K562 (cell line): Measurements from ENCODE around the gene GPR42. TPM values are rescaled to one million over a fixed set of nuclear protein-coding genes. Genes with fewer than 3 reads are reported as not detected.

Source experiments
- ATAC-seq: fragments of 200-7000 bp; cut with Tn5 transposase; 3 replicates; pipeline ENCODE4 v1.9.1; 2020; ENCODE audit warnings: moderate library complexity
- BruUV-seq: library from RNA; stranded (reverse); fragments of 400-500 nt; replicated peaks from 2 replicates; lab custom pipeline; 2021; lab: Mats Ljungman, UMichigan
- CTCF ChIA-PET: fragments of 300-600 bp; formaldehyde crosslinking; extraction: SDS; loops from one replicate; lab custom pipeline; 2021; ENCODE audit warnings: low intra/inter-chr PET ratio; lab: Yijun Ruan, JAX
- POLR2A ChIA-PET: fragments of 300-600, 350-650 bp; sonication (Branson Sonifier 250); formaldehyde crosslinking; extraction: SDS; loops from one replicate; lab custom pipeline; 2021; ENCODE audit warnings: antibody characterized with exemption, inconsistent platforms; lab: Yijun Ruan, JAX
- DNase-seq, 4 experiments: peaks; one replicate each; pipeline versions ENCODE4 v3.0.0 to v3.0.0-alpha.2; 2011 to 2018; ENCODE audit warnings: low spot score in 3 of 4, mixed read lengths in 3 of 4; ENCODE audit errors: extremely low read depth in 1 of 4
- FAIRE-seq: peaks from 2 replicates; lab custom pipeline; 2011; peaks lifted over from hg19 to GRCh38; lab: Jason Lieb, UNC
- H2AFZ ChIP-seq: 2 replicates; pipeline ENCODE4 v1.6.0; 2011; ENCODE audit warnings: low read depth, low read length, control low read depth, inconsistent platforms
- H3K27ac ChIP-seq: fragments of 200-600 bp; 3 replicates; pipeline ENCODE4 v1.8.0; 2011; ENCODE audit warnings: low read depth, mild to moderate bottlenecking, control low read depth, inconsistent platforms, low read length, moderate library complexity, mixed read lengths; ENCODE audit errors: extremely low read depth
- H3K27me3 ChIP-seq, 2 experiments: fragments of 300-600 bp in 1 of 2; 2 replicates in 1 of 2; 3 replicates in 1 of 2; pipeline versions ENCODE4 v1.6.0 to v1.8.0; 2011; ENCODE audit warnings: inconsistent platforms in 2 of 2, low read length in 2 of 2, mild to moderate bottlenecking in 1 of 2, mixed read lengths in 1 of 2, moderate library complexity in 1 of 2; ENCODE audit not compliant: control insufficient read depth in 2 of 2, insufficient read depth in 2 of 2
- H3K36me3 ChIP-seq: fragments of 300-600 bp; 3 replicates; pipeline ENCODE4 v1.8.0; 2011; ENCODE audit warnings: mild to moderate bottlenecking, low read length, inconsistent platforms; ENCODE audit not compliant: control insufficient read depth, insufficient read depth
- H3K4me1 ChIP-seq, 2 experiments: fragments of 200-600 bp in 1 of 2; replicated peaks in 1 of 2; 2 replicates in 1 of 2; 3 replicates in 1 of 2; pipeline versions ENCODE4 v1.5.1 to v1.8.0; 2011; ENCODE audit warnings: inconsistent platforms in 2 of 2, low read length in 2 of 2, mild to moderate bottlenecking in 1 of 2, mixed read lengths in 1 of 2, moderate library complexity in 1 of 2; ENCODE audit not compliant: control insufficient read depth in 2 of 2, insufficient read depth in 2 of 2
- H3K4me2 ChIP-seq: 2 replicates; pipeline ENCODE4 v1.6.1; 2011; ENCODE audit warnings: low read length, control low read depth, inconsistent platforms, mixed read lengths; ENCODE audit not compliant: insufficient read depth
- H3K4me3 ChIP-seq: fragments of 200-600 bp; sonication (generic), shearing (Covaris generic); 2 replicates; pipeline ENCODE4 v1.5.1; 2016; ENCODE audit warnings: control low read depth, inconsistent platforms
- H3K79me2 ChIP-seq: fragments of 200-600 bp; 3 replicates; pipeline ENCODE4 v1.8.0; 2011; ENCODE audit warnings: low read length, inconsistent platforms; ENCODE audit not compliant: control insufficient read depth, insufficient read depth
- H3K9ac ChIP-seq, 2 experiments: 2 replicates each; pipeline versions ENCODE4 v1.6.0 to v1.6.1; 2011; ENCODE audit warnings: low read depth in 2 of 2, low read length in 2 of 2, control low read depth in 1 of 2, inconsistent platforms in 1 of 2, mild to moderate bottlenecking in 1 of 2, mixed read lengths in 1 of 2; ENCODE audit not compliant: insufficient read depth in 1 of 2
- H3K9me1 ChIP-seq: one replicate; pipeline ENCODE4 v1.6.0; 2011; ENCODE audit warnings: inconsistent platforms, mild to moderate bottlenecking, low read length, moderate library complexity; ENCODE audit not compliant: control insufficient read depth, insufficient read depth
- H3K9me3 ChIP-seq: replicated peaks from 2 replicates; pipeline ENCODE4 v1.5.1; 2011; ENCODE audit warnings: low read depth, low read length, inconsistent platforms; ENCODE audit not compliant: control insufficient read depth, insufficient read depth
- H4K20me1 ChIP-seq: replicated peaks from 2 replicates; pipeline ENCODE4 v1.6.1; 2011; ENCODE audit warnings: low read length, inconsistent platforms, mixed read lengths; ENCODE audit not compliant: control insufficient read depth, insufficient read depth
- EHMT2 ChIP-seq: fragments of 450-650 bp; IDR thresholded peaks from 2 replicates; pipeline ENCODE4 v1.6.1; 2018; ENCODE audit warnings: antibody characterized with exemption
- IRF2 ChIP-seq: sonication (generic); formaldehyde crosslinking; IDR thresholded peaks from 2 replicates; pipeline ENCODE4 v1.8.1; 2022; ENCODE audit warnings: mild to moderate bottlenecking, missing genetic modification reagents
- KDM1A ChIP-seq, 2 experiments: fragments of 450-650 bp; IDR thresholded peaks; 2 replicates each; pipeline ENCODE4 v1.6.1; 2016; ENCODE audit warnings: mild to moderate bottlenecking in 2 of 2
- MYC ChIP-seq, 2 experiments: fragments of 250-450 bp in 1 of 2; sonication (Bioruptor Pico) in 1 of 2; IDR thresholded peaks; 2 replicates each; pipeline versions ENCODE4 v1.5.1 to v1.6.1; 2012 to 2021; ENCODE audit warnings: low read depth in 2 of 2, borderline replicate concordance in 1 of 2, improper control_type of control experiment in 1 of 2, low read length in 1 of 2, mild to moderate bottlenecking in 1 of 2, moderate library complexity in 1 of 2
- NR2C2 ChIP-seq, 2 experiments: fragments of 200-800 bp in 1 of 2; sonication (Bioruptor generic) in 1 of 2; sonication (generic) in 1 of 2; formaldehyde crosslinking in 1 of 2; IDR thresholded peaks; 2 replicates each; pipeline versions ENCODE4 v1.6.1 to v1.8.0; 2016 to 2022; ENCODE audit warnings: mild to moderate bottlenecking in 1 of 2, missing compliant biosample characterization in 1 of 2, missing genetic modification characterization in 1 of 2, missing genetic modification reagents in 1 of 2
- PHF20 ChIP-seq: fragments of 450-650 bp; IDR thresholded peaks from 2 replicates; pipeline ENCODE4 v1.6.1; 2018; ENCODE audit not compliant: partially characterized antibody
- ZEB2 ChIP-seq: fragments of 450-650 bp; IDR thresholded peaks from 2 replicates; pipeline ENCODE4 v1.6.1; 2016
- ZNF24 ChIP-seq: fragments of 450-650 bp; IDR thresholded peaks from 2 replicates; pipeline ENCODE4 v1.6.1; 2016
- ZNF79 ChIP-seq: fragments of 250-450 bp; sonication (Bioruptor Pico); IDR thresholded peaks from 2 replicates; pipeline ENCODE4 v1.4.0; 2020; ENCODE audit warnings: low read depth, mild to moderate bottlenecking, moderate library complexity
- WGBS: fragments of 100-300 bp; shearing (Covaris generic); methylation state at CpG from one replicate; pipeline ENCODE4 v1.1.6; 2016; ENCODE audit warnings: low coverage, mixed read lengths; ENCODE audit not compliant: insufficient coverage; ENCODE audit errors: missing lambda C conversion rate; 5-methylcytosine and 5-hydroxymethylcytosine counted together
- in situ Hi-C: fragments of 300-500 bp; cut with MboI; formaldehyde crosslinking; loops from 4 replicates; pipeline ENCODE4 v1.15.0; 2018; ENCODE audit warnings: inconsistent platforms, mixed read lengths
- intact Hi-C: fragments of 100-400 bp; cut with micrococcal nuclease; formaldehyde crosslinking; loops from 2 replicates; pipeline ENCODE4 v1.14.2; 2022
- polyA plus RNA-seq, 8 experiments: library from polyadenylated mRNA; depleted of rRNA in 4 of 8; stranded (reverse) in 5 of 8; unstranded in 3 of 8; fragments of >200 nt; fragmentation: Nextera tagmentation in 2 of 8; fragmentation: Illumina TruSeq in 1 of 8; extraction: Ambion mirVana in 2 of 8; extraction: Trizol in 1 of 8; gene quantifications; 2 replicates each; pipeline versions ENCODE4 v1.2.1 to v1.2.3, GENCODE V29; 2011 to 2014; ENCODE audit warnings: inconsistent platforms in 1 of 8, missing spikeins in 1 of 8
- total RNA-seq, 7 experiments: library from RNA; depleted of rRNA in 6 of 7; stranded (reverse); fragments of >200 nt in 6 of 7; fragmentation: Illumina TruSeq in 2 of 7; extraction: Trizol in 2 of 7; gene quantifications; 2 replicates each; pipeline versions ENCODE4 v1.2.1 to v1.2.3, GENCODE V29; 2011 to 2021; ENCODE audit warnings: low replicate concordance in 1 of 7

GPR42 gene
- total and polyA plus RNA-seq, 9 of the 15 experiments (the other 6 are each of a cell fraction or from before 2014, with no cell fraction given): not detected

DNA sequence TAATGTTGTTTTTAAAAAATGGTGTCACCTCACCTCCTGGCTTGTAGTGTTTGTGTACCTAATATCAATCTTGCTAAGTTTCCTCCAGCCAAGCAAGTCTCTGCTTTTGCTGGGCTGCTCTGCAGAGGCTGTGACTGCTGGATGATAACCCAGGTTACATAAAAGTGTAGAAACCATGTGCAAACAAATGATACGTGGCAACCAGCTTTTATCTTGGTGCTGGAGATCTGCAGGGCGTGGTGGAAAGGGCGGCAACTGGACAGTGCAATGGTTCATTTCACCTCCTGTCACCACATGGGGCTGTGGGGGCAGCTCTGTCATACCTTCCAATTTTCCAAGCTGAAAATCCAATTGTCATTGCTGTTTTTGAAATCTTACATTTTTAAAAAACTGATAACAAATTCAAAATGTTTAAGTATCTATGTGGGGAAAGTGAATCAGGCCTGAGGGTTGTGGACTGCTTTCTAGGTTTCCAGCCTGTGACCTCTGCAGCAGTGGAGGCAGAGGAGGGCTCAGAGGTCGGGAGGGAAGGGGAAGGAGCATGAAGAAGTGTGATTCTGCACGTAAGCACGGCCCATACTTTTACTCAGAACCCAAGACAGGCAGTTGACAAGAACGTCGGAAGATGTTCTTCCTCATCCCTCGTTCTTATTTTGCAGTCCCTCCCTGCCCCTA, 9.7 kb downstream of the GPR42 start (continued):
- TF ChIP-seq NR2C2 (CRISPR knock-in tag; IDR thresholded peaks at IDR 0.05): no peak
- TF ChIP-seq NR2C2 (tag; IDR thresholded peaks at IDR 0.05): peak; percentile 77
- no peak for TF ChIP-seq ZNF79 (CRISPR knock-in tag)
- TF ChIP-seq IRF2 (CRISPR knock-in tag): no peak
- TF ChIP-seq, all 486 proteins: peak for 144

GRCh38 chr19:35381318-35381717, 10.4 kb downstream of the GPR42 start:
- Histone ChIP-seq H3K27me3 (no peaks in the 10 kb centered on the region), H3K4me2 (peak overlapping the region; percentile 68), H3K27ac (peak overlapping the region; percentile 36; the same call in 1 of the 3 replicates)
- intact Hi-C loops: no loop called here
- TF ChIP-seq ZNF24: peak; percentile 96
- TF ChIP-seq PHF20: peak; percentile 20
- TF ChIP-seq ZEB2: no peak
- no peak for TF ChIP-seq MYC (IDR thresholded peaks at IDR 0.05; ENCODE audit: low read depth, low read length)
- no peak for TF ChIP-seq MYC (CRISPR knock-in tag; IDR thresholded peaks at IDR 0.05; ENCODE audit: borderline replicate concordance, low read depth)
- peak in 1 of 2 experiments; percentile 12; a peak in 1 of 4 replicates for TF ChIP-seq KDM1A (IDR thresholded peaks at IDR 0.05)
- peak; percentile 63 for TF ChIP-seq EHMT2
- TF ChIP-seq, all 486 proteins: peak for 4
- no peaks in the 10 kb centered on the region for H3K9me1 ChIP-seq
- peaks cover 17 to 29% of the 10 kb centered on the region in 2 experiments; a peak in 4 of 5 replicates for H3K4me1 ChIP-seq
- CTCF ChIA-PET: no interaction called here
- H3K9me3 ChIP-seq: no peaks in the 10 kb centered on the region; the same call in none of the 2 replicates
- ATAC-seq (0 out of 3 replicates have a peak, but pooled peaks have one; percentile 9), DNase-seq (no peak), FAIRE-seq (no peak)
- 6% methylated on average over 3 of the region's 3 CpGs for WGBS
- in situ Hi-C loops: no loop called here
- H4K20me1 ChIP-seq: no peaks in the 10 kb centered on the region
- H3K79me2 ChIP-seq: no peaks in the 10 kb centered on the region
- no peak overlapping the region for H3K4me3 ChIP-seq
- H2AFZ ChIP-seq: peak overlapping the region; percentile 66
- H3K36me3 ChIP-seq: no peaks in the 10 kb centered on the region
- H3K9ac ChIP-seq: peak overlapping the region; percentile 0 to 40; a peak in 1 of 4 replicates
- POLR2A ChIA-PET: interaction anchor here (0.7 to 1.5 kb wide), 2 partner anchors 22 to 46 kb away, joined by 3 read pairs; no protein-coding TSS in a partner anchor
- BruUV-seq: no TSS peak
